Measurements from ENCODE around the gene RNF115. TPM values are rescaled to one million over a fixed set of nuclear protein-coding genes. Genes with fewer than 3 reads are reported as not detected.
"Not testable (repeated sequence)": the region's sequence is repeated elsewhere in the genome, so short reads cannot be mapped to it uniquely, and the experiment has no call there.

Gene RNF115
- total and polyA plus RNA-seq, 11 donors = 20.5 to 76.5 (median 51.2) TPM

DNA sequence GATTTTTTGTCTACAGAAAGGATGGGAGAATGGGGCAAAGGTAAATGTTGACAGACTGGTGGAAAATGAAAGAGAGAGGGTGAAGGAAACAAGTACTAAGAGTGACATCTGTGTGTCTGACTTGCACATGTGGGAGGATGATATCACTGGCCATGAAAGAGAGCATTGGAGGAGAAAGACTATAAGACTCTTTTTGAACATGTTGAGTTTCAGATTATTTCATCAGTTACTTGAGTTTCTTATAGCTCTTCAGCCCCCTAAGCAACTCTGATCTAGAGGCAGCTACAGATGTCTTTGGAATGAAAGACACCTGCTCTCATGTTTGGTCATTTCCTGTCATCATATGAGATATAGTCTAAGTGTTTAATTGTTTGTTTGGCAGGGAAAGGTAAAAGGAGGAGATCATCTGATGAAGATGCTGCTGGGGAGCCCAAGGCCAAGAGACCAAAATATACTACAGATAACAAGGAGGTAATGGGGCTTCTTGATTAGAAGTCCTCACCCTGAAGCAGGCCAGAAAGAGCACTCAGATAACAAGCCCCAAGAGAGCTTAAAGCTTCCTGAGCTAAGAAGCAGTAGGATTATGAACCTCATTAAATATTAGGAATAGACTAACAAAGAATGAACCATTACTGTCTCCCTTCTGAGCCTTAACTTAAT lies 4.6 kb upstream of the RNF115 start:
- Histone ChIP-seq H3K27ac (no peak overlapping the region), H3K27me3 (no peaks in the 10 kb centered on the region), H3K36me3 (peaks cover 0 to 81% (median 77%) of the 10 kb centered on the region in 9 donors), H3K4me3 (no peak overlapping the region), H3K4me1 (peaks cover 0 to 18% (median 12%) of the 10 kb centered on the region in 12 donors), H3K9me3 (no peaks in the 10 kb centered on the region)
- DNase-seq (no peak), ATAC-seq (no peak)
- TF ChIP-seq, protein P1, sequence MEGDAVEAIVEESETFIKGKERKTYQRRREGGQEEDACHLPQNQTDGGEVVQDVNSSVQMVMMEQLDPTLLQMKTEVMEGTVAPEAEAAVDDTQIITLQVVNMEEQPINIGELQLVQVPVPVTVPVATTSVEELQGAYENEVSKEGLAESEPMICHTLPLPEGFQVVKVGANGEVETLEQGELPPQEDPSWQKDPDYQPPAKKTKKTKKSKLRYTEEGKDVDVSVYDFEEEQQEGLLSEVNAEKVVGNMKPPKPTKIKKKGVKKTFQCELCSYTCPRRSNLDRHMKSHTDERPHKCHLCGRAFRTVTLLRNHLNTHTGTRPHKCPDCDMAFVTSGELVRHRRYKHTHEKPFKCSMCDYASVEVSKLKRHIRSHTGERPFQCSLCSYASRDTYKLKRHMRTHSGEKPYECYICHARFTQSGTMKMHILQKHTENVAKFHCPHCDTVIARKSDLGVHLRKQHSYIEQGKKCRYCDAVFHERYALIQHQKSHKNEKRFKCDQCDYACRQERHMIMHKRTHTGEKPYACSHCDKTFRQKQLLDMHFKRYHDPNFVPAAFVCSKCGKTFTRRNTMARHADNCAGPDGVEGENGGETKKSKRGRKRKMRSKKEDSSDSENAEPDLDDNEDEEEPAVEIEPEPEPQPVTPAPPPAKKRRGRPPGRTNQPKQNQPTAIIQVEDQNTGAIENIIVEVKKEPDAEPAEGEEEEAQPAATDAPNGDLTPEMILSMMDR (IDR thresholded peaks at IDR 0.05) = no peak
- no peak for TF ChIP-seq POLR2A (IDR thresholded peaks at IDR 0.05)
- intact Hi-C loops (cut with DNase I) = loop anchor here in 1 of 10 donors (10.0 kb wide), 1 partner anchor 74 kb away; no protein-coding TSS in a partner anchor

DNA sequence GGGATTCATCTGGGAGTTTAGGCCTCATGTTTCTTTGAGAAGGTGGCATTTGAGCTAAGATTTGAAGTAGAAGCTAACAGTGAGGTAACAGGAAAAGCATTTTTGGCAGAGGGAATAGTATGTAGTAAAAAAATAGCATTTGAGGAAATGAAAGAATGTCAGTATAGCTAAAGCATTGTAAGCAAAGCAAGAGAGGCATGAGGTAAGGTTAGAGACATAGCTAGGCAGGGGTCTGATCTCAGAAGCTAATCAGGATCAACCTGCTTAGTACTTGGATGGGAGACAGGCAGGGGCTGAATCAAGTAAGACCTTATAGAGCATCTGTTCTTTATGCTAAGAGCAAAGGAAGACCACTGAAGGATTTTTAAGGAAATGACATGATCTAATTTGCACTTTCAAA lies 4.1 kb upstream of the RNF115 start:
- no peak for ATAC-seq
- no peak for DNase-seq
- Histone ChIP-seq H3K9me3 (no peaks in the 10 kb centered on the region), H3K27me3 (no peaks in the 10 kb centered on the region), H3K4me3 (no peak overlapping the region), H3K36me3 (peaks cover 0 to 76% (median 72%) of the 10 kb centered on the region in 9 donors), H3K4me1 (peaks cover 0 to 18% (median 12%) of the 10 kb centered on the region in 12 donors), H3K27ac (no peak overlapping the region)
- TF ChIP-seq, protein P1 (IDR thresholded peaks at IDR 0.05) = no peak
- intact Hi-C loops (cut with DNase I) = loop anchor here in 1 of 10 donors (10.0 kb wide), 1 partner anchor 73 kb away; no protein-coding TSS in a partner anchor

DNA sequence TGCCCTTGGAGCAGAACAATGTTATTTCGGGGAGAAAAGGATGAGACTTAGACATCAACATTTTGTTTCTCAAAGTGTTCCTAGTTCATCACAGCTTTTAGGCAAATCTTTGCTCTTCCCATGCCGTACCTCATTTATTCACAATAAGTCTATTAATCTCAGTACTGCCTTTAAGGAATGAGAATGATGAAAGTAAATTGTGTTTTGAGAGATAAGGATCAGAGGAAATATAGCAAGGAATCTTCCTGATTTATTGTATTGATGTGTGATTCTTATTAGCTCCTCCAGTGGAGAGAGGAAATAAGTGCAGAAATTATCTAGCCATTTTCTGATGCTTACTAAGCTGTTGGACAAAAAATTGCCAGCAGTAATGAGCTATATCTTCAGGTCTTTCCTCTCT lies 2.1 kb upstream of the RNF115 start:
- Histone ChIP-seq H3K27me3 (no peaks in the 10 kb centered on the region), H3K27ac (no peak overlapping the region), H3K4me3 (no peak overlapping the region), H3K4me1 (peaks cover 0 to 18% (median 13%) of the 10 kb centered on the region in 12 donors), H3K9me3 (no peaks in the 10 kb centered on the region), H3K36me3 (peaks cover 0 to 57% (median 53%) of the 10 kb centered on the region in 9 donors)
- no peak for TF ChIP-seq POLR2A (IDR thresholded peaks at IDR 0.05)
- TF ChIP-seq, protein P1 (IDR thresholded peaks at IDR 0.05) = no peak
- ATAC-seq (no peak), DNase-seq (no peak)
- intact Hi-C loops (cut with DNase I) = loop anchor here in 1 of 10 donors (10.0 kb wide), 1 partner anchor 71 kb away; no protein-coding TSS in a partner anchor
- WGBS, 4 donors = 84 to 96% (median 92%) methylated on average over 2 of the region's 2 CpGs

DNA sequence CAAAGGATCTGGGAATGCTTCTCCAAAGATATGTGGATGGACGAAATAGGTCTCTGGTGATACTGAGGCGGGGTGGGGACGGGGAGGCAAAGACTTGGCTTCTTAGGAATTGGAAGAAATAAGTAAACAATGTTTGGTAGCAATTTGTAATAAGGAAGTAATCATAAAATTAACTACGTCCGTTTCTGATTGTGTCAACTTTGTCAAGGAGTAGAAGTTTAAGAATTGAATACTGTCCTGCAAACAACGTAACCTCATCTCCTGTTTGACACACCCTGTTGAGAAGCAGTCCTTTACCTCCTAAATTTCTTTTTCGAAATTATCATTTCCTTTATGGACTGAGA lies 576 bp upstream of the RNF115 start:
- intact Hi-C loops (cut with DNase I) = loop anchor here in 1 of 10 donors (10.0 kb wide), 1 partner anchor 70 kb away; no protein-coding TSS in a partner anchor
- H3K9me3 ChIP-seq = no peaks in the 10 kb centered on the region
- 0 to 1% (median 1%) methylated on average over 7 of the region's 7 CpGs for WGBS, 4 donors
- DNase-seq (no peak), ATAC-seq (no peak)
- TF ChIP-seq, protein P1 (IDR thresholded peaks at IDR 0.05) = no peak
- peak overlapping the region; percentile 64 to 97 (median 76) for H3K4me3 ChIP-seq
- peaks cover 0 to 18% (median 13%) of the 10 kb centered on the region in 12 donors for H3K4me1 ChIP-seq
- H3K36me3 ChIP-seq = peaks cover 0 to 41% (median 37%) of the 10 kb centered on the region in 9 donors
- no peaks in the 10 kb centered on the region for H3K27me3 ChIP-seq
- peak overlapping the region; percentile 86 to 97 (median 93) for H3K27ac ChIP-seq

DNA sequence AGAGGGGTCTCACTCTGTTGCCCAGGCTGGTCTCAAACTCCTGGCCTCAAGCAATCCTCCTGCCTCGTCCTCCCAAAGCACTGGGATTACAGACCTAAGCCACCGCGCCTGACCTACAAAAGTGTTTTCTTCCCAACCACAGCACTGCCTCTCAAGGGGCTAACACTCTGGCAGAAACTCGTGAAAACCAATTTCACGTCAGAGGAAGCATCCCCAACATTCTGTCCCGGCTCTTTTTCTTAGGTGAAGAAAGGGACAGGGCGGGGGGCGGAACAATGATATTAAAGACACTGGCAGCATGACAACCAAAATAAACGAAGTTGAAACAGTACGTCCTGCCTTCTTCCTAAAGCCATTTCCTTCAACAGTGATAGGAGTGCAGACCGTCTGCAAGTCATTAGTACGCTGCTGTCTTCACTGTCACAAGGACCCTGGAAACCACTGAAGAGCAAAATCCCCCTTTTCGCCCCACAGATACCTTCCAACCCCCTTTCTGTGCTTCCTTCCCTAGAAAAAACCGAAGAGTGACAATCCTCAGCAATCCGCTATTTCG lies 1.0 kb downstream of the RNF115 start:
- WGBS, 4 donors = 0 to 30% methylated on average over 4 of the region's 16 CpGs; no CpG with 5 or more reads in 2 of the 4 donors
- not testable (repeated sequence) for H3K27me3 ChIP-seq, H3K9me3 ChIP-seq, DNase-seq
- Histone ChIP-seq H3K4me1 (peaks cover 0 to 18% (median 13%) of the 10 kb centered on the region in 12 donors), H3K4me3 (peak overlapping the region in 6 of 12 donors; percentile 64 to 97 (median 74)), H3K36me3 (peaks cover 0 to 25% (median 21%) of the 10 kb centered on the region in 9 donors), H3K27ac (peak overlapping the region in 4 of 12 donors; percentile 30 to 93 (median 62))
- ATAC-seq = peak; percentile 12 to 46 (median 34)
- intact Hi-C loops (cut with DNase I) = loop anchor here in 1 of 10 donors (10.0 kb wide), 1 partner anchor 68 kb away; no protein-coding TSS in a partner anchor

DNA sequence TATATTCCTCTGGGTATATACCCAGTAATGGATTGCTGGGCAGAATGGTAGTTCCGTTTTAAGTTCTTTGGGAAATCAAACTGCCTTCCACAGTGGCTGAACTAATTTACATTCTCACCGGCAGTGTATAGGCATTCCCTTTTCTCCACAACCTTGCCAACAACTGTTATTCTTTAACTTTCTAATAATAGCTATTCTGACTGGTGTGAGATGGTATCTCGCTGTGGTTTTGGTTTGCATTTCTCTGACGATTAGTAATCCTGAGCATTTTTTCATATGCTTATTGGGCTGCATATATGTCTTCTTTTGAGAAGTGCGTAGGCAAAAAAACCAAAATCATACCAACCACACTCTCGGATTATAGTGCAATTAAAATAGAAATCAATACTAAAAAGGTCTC lies 5.8 kb downstream of the RNF115 start:
- H3K9me3 ChIP-seq; DNase-seq; ATAC-seq; H3K4me1 ChIP-seq; H3K36me3 ChIP-seq; H3K4me3 ChIP-seq; H3K27me3 ChIP-seq; H3K27ac ChIP-seq; intact Hi-C loops (cut with DNase I): not testable (repeated sequence)
- 47 to 70% (median 58%) methylated on average over 2 to 4 of the region's 6 CpGs for WGBS, 4 donors
